ENCODE data around the gene SV2C.

DNA sequence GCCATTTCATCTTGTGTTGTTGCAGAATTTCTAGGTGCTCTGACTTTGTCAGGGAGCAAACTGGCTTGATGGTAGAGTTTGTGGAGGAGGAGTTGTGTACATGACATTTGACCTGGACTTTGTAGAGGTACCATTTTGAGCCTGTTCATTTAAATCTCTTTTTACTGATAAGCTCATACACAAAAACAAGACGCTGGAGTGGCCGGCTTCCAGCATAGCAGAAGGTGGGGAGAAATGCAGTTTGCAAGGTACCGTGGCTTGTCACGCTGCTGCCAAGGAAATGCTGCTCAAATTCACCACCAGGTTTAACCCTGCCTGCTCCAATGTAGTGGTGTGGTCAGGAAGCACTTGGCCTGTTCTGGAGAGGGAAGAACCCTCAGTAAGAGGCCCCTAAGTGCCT is 301.0 kb downstream of the SV2C start:
- no peak for TF ChIP-seq CTCF (optimal IDR thresholded peaks at IDR 0.05 in 1 of 3, IDR thresholded peaks at IDR 0.05 in 1 of 3, conservative IDR thresholded peaks at IDR 0.05 in 1 of 3; ENCODE audit: extremely low read depth in 1 of 3, insufficient read depth in 2 of 3, low read length in 3 of 3)
- TF ChIP-seq EZH2 (IDR thresholded peaks at IDR 0.05; ENCODE audit: low read length): no peak

Data from keratinocyte (primary cell).